Right lobe of liver (tissue), 6 donors: ENCODE results near the gene KLHL1. TPM values are rescaled to one million over a fixed set of nuclear protein-coding genes. Genes with fewer than 3 reads are reported as not detected.
A peak's percentile ranks its signal among the peaks of the same experiment; 100 is the strongest.

Experiments used
- ATAC-seq, 4 donors: fragments of 200-7000 bp; cut with Tn5 transposase; one replicate each; pipeline ENCODE4 v1.9.1; 2020; ENCODE audit warnings: mild to moderate bottlenecking in 4 of 4, moderate library complexity in 4 of 4
- DNase-seq, 3 donors: peaks; one replicate each; pipeline ENCODE4 v3.0.0-alpha.2; 2020
- H3K27ac ChIP-seq, 3 donors: fragments of 200-600 bp; one replicate each; pipeline ENCODE4 v1.8.0; 2022
- H3K27me3 ChIP-seq, 2 donors: fragments of 200-600 bp; one replicate each; pipeline ENCODE4 v1.8.0; 2022
- H3K36me3 ChIP-seq, 4 donors: fragments of 200-600 bp; sonication (generic) in 1 of 4; one replicate each; pipeline versions ENCODE4 v1.5.1 to v1.8.0; 2017 to 2022; ENCODE audit warnings: control low read depth in 1 of 4
- H3K4me1 ChIP-seq, 4 donors: fragments of 200-600 bp; sonication (generic) in 1 of 4; one replicate each; pipeline versions ENCODE4 v1.5.1 to v1.8.0; 2017 to 2022; ENCODE audit warnings: control low read depth in 1 of 4
- H3K4me3 ChIP-seq, 3 donors: fragments of 200-600 bp; one replicate each; pipeline ENCODE4 v1.8.0; 2022
- H3K9me3 ChIP-seq, 4 donors: fragments of 200-600 bp; sonication (generic) in 1 of 4; one replicate each; pipeline versions ENCODE4 v1.5.1 to v1.8.0; 2017 to 2022; ENCODE audit warnings: control low read depth in 1 of 4
- POLR2A ChIP-seq: fragments of 450-650 bp; IDR thresholded peaks from one replicate; pipeline ENCODE4 v1.6.1; 2017; ENCODE audit warnings: antibody characterized with exemption, mild to moderate bottlenecking
- WGBS: methylation state at CpG from one replicate; pipeline ENCODE4 v1.1.6; 2018; ENCODE audit warnings: low coverage, low lambda C conversion rate; ENCODE audit not compliant: insufficient coverage; ENCODE audit errors: missing lambda C conversion rate; 5-methylcytosine and 5-hydroxymethylcytosine counted together
- intact Hi-C, 2 donors: fragments of 100-400 bp; cut with DNase I; formaldehyde crosslinking; loops; one replicate each; pipeline versions ENCODE4 v1.11.2 to v1.14.1; 2022
- total RNA-seq, 6 experiments: library from RNA; depleted of rRNA in 2 of 6; stranded (reverse); fragments of >200 nt in 2 of 6; fragmentation: NEBNext Ultra II Directional in 3 of 6; extraction: Animal tissue kit (Norgen Biotek cat#: 25700) in 3 of 6; gene quantifications; one replicate each; pipeline versions ENCODE4 v1.1.0 to v1.2.4, GENCODE V29; 2016 to 2023
- TF ChIP-seq, protein P1 (sequence below), 4 donors: fragments of 200-600 bp in 3 of 4; fragments of 450-650 bp in 1 of 4; IDR thresholded peaks; one replicate each; pipeline versions ENCODE4 v1.5.1 to v1.8.0; 2016 to 2022; ENCODE audit warnings: antibody characterized with exemption in 4 of 4, mild to moderate bottlenecking in 2 of 4
- donor health status: DM: no; HTN: yes; CAD: no.
- donor health status: DM: no; HTN: no; CAD: no.
- donor health status: DM: no; HTN: no; CAD: no.
- donor health status: DM: no; HTN: yes; CAD: no.
- donor health status: DM: no; HTN: yes; CAD: no.

Gene KLHL1
- total RNA-seq, 6 experiments from 2014 or later, result not detected

DNA sequence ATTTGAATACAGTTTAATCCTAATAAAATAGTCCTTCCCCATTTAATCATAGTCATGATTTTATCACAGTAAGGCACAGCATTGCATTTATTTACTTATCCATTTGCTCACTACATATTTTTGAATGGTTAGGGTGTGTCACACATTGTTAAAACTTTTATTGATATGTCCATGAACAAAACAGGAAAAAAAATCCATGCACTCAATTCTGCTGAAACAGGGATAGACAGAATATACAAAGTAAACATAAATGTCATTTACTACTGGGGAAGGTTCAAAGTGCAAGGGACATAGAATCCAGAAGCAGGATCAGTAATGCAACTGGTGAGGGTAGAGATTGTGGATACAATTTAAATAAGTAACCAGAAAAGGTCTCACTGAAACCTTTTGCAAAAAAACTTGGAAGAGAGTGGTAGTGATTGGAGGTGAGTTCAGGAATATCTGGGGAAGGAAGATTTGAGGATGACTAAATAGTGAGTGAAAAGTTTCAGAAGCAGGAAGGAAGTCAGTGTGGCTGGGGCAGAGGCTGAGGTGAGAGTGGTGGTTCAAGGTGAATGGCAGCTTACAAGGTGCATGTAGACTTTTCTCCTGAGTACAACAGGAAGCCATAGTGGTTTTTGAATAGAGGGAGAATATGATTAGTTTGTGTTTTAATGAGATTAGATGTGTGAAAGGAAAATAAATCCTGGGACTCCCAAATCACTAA lies 387.8 kb downstream of the KLHL1 start:
- Histone ChIP-seq H3K27ac (no peak overlapping the region), H3K4me1 (peaks cover 0 to 7% (median 3%) of the 10 kb centered on the region in 4 donors), H3K27me3 (no peaks in the 10 kb centered on the region), H3K9me3 (no peaks in the 10 kb centered on the region), H3K4me3 (no peak overlapping the region), H3K36me3 (no peaks in the 10 kb centered on the region)
- no peak for TF ChIP-seq POLR2A
- TF ChIP-seq, protein P1, sequence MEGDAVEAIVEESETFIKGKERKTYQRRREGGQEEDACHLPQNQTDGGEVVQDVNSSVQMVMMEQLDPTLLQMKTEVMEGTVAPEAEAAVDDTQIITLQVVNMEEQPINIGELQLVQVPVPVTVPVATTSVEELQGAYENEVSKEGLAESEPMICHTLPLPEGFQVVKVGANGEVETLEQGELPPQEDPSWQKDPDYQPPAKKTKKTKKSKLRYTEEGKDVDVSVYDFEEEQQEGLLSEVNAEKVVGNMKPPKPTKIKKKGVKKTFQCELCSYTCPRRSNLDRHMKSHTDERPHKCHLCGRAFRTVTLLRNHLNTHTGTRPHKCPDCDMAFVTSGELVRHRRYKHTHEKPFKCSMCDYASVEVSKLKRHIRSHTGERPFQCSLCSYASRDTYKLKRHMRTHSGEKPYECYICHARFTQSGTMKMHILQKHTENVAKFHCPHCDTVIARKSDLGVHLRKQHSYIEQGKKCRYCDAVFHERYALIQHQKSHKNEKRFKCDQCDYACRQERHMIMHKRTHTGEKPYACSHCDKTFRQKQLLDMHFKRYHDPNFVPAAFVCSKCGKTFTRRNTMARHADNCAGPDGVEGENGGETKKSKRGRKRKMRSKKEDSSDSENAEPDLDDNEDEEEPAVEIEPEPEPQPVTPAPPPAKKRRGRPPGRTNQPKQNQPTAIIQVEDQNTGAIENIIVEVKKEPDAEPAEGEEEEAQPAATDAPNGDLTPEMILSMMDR (IDR thresholded peaks at IDR 0.05), result no peak
- DNase-seq (no peak), ATAC-seq (peak; percentile 74 to 85 (median 79))
- intact Hi-C loops, result no loop called here

DNA sequence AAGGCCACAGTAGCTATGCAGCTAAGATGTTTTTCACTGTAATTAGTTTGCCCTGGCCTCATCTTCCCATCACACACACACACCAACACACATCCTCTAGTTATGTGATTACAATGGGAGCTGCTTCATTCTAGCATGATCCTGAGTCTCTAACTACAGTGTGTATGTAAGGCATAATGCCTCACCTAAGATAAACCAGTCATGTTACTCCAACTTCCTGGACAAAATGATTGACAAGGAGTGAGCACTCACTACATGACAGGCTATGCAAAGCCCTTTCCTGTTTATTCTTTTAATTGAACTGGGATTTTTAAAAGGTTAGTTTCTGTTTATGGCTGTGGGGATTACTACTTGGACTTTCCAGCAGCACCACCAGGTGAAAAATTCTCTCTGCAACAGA lies 401.4 kb downstream of the KLHL1 start:
- intact Hi-C loops, result no loop called here
- Histone ChIP-seq H3K36me3 (no peaks in the 10 kb centered on the region), H3K27me3 (no peaks in the 10 kb centered on the region), H3K4me1 (no peaks in the 10 kb centered on the region), H3K9me3 (no peaks in the 10 kb centered on the region), H3K27ac (no peak overlapping the region), H3K4me3 (no peak overlapping the region)
- TF ChIP-seq, protein P1 (IDR thresholded peaks at IDR 0.05), result no peak
- TF ChIP-seq POLR2A, result no peak
- ATAC-seq, result no peak
- no peak for DNase-seq

DNA sequence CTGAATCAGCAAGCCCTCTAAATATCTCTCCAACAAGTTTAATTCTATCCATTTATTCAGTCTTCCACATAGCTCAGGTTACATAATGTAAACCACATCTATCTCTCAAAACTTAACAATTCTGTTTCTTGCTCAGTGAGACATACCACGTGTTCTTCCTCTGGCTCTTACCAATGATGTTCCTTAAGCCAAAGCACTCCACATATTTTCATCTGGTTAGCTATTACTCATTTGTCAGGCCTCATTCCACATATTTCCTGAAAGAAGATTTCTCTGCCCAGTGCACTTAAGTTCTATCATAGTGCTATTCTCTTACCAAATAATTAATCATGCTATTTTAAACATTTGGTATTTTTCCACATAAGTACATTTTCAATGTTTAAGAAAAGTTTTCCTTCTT lies 403.9 kb downstream of the KLHL1 start:
- no peaks in the 10 kb centered on the region for H3K36me3 ChIP-seq
- H3K27me3 ChIP-seq, result no peaks in the 10 kb centered on the region
- DNase-seq, result no peak
- no peak for TF ChIP-seq POLR2A
- TF ChIP-seq, protein P1 (IDR thresholded peaks at IDR 0.05), result no peak
- no peaks in the 10 kb centered on the region for H3K4me1 ChIP-seq
- no peak for ATAC-seq
- H3K4me3 ChIP-seq, result no peak overlapping the region
- H3K9me3 ChIP-seq, result no peaks in the 10 kb centered on the region
- WGBS, result 55% methylated on average over 1 of the region's 1 CpG
- intact Hi-C loops, result no loop called here
- no peak overlapping the region for H3K27ac ChIP-seq

DNA sequence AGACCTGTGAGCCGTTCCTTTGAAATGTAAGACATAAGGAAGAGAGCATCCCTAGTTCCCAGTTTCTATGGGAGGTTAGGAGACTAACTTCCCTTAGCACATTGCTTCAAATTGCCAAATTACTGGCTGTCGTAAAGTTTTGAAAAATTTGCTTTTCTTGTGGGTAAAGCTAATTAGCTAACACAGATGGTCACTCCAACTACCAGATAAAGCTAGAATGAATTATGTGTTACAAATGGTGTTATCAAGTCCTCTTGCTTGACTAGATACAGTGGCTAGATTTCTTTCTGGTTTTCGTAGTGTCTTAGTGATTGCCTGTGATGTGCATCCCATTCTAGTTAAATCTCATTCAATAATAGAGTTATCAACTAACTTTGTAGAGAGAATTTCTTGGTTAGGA lies 417.3 kb downstream of the KLHL1 start:
- Histone ChIP-seq H3K4me1 (no peaks in the 10 kb centered on the region), H3K4me3 (no peak overlapping the region), H3K36me3 (no peaks in the 10 kb centered on the region), H3K27ac (no peak overlapping the region), H3K27me3 (no peaks in the 10 kb centered on the region), H3K9me3 (no peaks in the 10 kb centered on the region)
- no peak for TF ChIP-seq POLR2A
- TF ChIP-seq, protein P1 (IDR thresholded peaks at IDR 0.05), result no peak
- DNase-seq (no peak), ATAC-seq (no peak)
- 53% methylated on average over 3 of the region's 3 CpGs for WGBS
- intact Hi-C loops, result no loop called here
